ENCODE measurements around the gene BEAN1.

BEAN1 gene

DNA sequence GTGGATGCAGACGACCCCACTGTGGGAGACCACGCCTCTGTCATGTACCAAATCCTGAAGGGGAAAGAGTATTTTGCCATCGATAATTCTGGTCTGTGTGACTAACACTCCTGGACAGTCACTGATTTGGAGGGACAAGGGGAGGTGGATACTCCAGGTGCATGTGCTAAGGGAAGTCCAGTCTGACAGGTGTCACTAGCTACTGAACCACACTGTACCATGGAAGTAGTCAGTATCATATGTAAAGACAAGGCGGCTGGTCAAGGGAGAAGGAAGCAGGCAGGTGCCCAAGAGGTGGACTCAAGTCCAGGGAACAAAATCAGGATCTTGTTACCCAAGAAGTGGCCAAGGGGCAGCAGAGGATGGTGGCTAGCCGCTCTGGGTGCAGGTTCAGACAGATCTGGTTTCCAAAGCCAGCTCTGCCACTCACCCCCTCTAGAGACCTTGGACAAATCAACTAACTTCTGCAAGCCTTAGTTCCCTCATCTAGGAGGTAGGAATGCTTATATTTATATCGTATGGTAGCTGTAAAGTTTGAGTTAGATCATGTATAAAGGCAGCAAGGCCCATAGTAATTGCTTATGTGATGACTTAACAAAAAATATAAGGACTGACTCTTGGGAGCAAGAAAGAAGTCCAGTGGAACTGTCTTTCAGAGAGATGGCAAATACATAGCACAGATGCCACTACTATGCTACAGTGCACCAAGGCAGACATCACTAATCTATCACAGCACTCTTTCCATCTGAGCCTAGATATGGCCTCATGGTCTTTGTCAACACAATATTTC, 38.5 kb upstream of the BEAN1 start:
- no peaks in the 10 kb centered on the region for H3K4me1 Mint-ChIP-seq
- peaks cover 21 to 39% of the 10 kb centered on the region in 2 donors for H3K27me3 Mint-ChIP-seq
- H3K36me3 Mint-ChIP-seq, result no peaks in the 10 kb centered on the region
- H3K9me3 Mint-ChIP-seq, result no peaks in the 10 kb centered on the region
- ATAC-seq (replicated peaks) (no peak), DNase-seq (no peak)
- H3K27ac Mint-ChIP-seq, result no peak overlapping the region
- H3K4me3 Mint-ChIP-seq, result no peak overlapping the region

DNA sequence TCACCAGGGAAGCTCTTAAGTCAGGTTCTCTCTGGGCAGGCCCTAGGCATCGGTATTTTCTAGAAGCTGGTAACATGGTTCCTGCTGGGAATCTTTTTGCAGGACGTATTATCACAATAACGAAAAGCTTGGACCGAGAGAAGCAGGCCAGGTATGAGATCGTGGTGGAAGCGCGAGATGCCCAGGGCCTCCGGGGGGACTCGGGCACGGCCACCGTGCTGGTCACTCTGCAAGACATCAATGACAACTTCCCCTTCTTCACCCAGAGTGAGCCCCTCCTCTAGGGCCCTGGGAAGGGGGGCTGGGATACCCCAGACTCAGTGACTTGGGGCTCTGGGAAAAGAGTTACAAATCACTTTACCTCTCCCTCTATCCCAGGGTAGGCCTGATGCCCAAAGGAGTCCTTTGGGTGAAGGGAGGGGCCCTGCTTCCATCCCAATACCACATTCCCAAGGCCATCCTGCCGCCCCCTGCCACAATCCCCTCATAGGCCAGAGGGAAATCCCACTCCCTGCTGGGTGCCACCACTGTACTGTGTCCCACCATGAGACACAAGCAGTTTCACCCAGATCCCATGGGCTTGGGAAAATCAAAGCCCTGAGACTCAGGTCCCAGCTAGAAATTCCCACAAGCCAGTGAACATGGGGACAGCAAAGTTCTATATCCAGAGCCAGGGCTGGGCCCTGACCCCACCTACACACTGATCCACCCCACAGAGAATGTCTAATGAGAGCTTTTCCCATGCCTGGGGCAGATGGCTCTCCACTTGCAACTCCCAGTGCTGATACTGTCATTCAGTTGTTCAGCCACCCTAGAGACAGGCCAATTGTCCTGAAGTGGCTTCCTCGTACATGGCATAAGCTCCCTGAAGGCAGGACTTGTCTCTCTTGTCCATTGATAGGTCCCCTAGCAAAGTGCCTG, 37.6 kb upstream of the BEAN1 start:
- H3K4me1 Mint-ChIP-seq, result no peaks in the 10 kb centered on the region
- H3K4me3 Mint-ChIP-seq, result no peak overlapping the region
- no peak overlapping the region for H3K27ac Mint-ChIP-seq
- ATAC-seq (replicated peaks), result no peak
- H3K27me3 Mint-ChIP-seq, result peaks cover 18 to 34% of the 10 kb centered on the region in 2 donors
- no peak for DNase-seq
- no peaks in the 10 kb centered on the region for H3K9me3 Mint-ChIP-seq
- no peaks in the 10 kb centered on the region for H3K36me3 Mint-ChIP-seq

DNA sequence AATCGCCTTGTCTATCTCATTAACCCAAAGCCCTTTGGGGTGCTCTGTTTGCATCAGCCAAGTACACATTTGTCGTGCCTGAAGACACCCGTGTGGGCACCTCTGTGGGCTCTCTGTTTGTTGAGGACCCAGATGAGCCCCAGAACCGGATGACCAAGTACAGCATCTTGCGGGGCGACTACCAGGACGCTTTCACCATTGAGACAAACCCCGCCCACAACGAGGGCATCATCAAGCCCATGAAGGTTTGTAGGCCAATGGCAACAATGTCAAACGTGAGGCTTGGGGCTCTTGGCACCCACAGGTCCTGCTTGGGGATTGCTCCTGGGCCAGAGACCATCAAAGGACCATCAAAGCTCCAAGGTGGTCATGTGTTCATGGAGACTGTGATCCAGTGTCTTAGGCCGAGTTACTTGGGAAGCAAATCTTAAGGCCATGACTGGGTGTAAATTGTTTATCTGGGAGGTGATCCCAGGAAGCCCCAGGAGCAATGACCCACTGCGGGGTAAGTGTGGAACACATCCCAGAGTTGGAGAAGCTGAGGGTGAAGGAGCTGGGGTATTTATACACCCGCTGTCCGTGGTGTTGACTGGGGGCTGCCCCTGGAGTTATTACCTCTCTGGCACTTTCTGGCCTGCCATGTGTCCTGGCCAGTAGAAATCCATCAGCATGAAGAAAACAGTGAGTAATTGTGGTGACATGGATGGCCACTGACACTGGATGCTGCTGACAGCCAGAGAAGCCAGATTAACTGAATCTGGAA, 36.6 kb upstream of the BEAN1 start:
- no peaks in the 10 kb centered on the region for H3K9me3 Mint-ChIP-seq
- H3K27me3 Mint-ChIP-seq, result peaks cover 18 to 35% of the 10 kb centered on the region in 2 donors
- no peak for ATAC-seq (replicated peaks)
- no peak for DNase-seq
- H3K4me3 Mint-ChIP-seq, result no peak overlapping the region
- H3K36me3 Mint-ChIP-seq, result no peaks in the 10 kb centered on the region
- H3K4me1 Mint-ChIP-seq, result no peaks in the 10 kb centered on the region
- no peak overlapping the region for H3K27ac Mint-ChIP-seq

DNA sequence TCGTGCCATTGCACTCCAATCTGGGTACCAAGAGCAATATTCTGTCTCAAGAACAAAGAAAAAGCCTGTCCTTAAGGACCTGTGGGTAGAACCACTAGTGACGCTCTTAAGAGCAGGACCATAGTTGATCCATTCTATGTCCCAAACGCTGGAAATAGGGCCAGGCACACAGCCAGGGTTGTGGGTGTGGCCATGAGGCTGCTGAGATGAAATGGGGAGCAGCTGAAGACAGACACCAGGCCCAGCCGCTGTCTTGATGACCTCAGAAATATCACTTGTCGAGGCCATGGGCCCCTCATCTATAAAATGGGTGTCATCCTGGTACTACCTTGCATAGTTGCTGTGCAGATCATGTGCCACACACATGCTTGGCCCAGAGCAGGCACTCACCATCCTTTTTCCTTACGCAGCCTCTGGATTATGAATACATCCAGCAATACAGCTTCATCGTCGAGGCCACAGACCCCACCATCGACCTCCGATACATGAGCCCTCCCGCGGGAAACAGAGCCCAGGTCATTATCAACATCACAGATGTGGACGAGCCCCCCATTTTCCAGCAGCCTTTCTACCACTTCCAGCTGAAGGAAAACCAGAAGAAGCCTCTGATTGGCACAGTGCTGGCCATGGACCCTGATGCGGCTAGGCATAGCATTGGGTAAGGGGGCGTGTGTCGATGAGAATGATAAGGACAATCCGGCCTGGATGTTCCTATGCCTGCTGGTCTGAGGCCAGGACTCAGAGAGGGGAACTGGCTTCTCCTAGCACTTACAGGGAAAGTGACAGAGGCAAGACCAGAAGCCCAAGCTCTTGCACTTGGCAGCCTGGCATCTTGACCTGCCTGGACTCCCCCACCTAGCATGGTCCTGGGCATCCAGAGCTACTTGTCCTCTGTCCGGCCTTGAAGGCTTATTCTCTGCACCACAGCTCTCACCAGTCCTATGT, 35.1 kb upstream of the BEAN1 start:
- Mint-ChIP-seq H3K36me3 (no peaks in the 10 kb centered on the region), H3K9me3 (no peaks in the 10 kb centered on the region), H3K27ac (no peak overlapping the region), H3K27me3 (peaks cover 20 to 37% of the 10 kb centered on the region in 2 donors), H3K4me1 (no peaks in the 10 kb centered on the region), H3K4me3 (no peak overlapping the region)
- DNase-seq (no peak), ATAC-seq (replicated peaks) (no peak)

DNA sequence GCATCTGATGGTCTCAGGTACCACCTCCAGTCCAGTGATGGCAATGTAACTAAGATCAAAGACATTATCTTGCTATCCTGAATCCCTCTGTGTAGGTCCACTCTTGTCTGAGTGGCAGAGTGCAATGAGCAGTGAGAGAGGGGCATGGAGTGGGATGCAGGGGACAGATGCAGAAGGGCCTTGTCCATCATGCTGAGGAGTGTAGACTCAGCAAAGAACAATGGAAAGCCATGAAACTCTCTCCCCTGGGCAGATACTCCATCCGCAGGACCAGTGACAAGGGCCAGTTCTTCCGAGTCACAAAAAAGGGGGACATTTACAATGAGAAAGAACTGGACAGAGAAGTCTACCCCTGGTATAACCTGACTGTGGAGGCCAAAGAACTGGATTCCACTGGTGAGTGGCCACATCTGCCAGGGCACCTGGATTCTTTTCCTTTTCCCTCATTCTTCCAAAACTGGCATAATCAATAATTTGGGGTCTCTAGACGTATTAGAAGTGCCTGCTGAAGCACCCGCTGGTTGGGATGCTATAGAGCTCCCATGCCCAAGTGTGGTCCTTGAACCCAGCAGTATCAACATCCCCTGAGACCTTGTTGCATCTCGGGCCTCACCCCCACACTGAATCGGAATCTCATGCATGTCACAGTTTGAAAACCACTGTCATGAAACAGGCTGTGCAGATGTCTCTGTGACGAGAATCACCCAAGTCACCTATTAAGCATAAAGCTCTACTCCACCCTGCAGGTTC, 31.1 kb upstream of the BEAN1 start:
- Mint-ChIP-seq H3K36me3 (no peaks in the 10 kb centered on the region), H3K9me3 (no peaks in the 10 kb centered on the region), H3K4me1 (no peaks in the 10 kb centered on the region), H3K4me3 (no peak overlapping the region), H3K27ac (no peak overlapping the region), H3K27me3 (peaks cover 18 to 26% of the 10 kb centered on the region in 2 donors)
- ATAC-seq (replicated peaks), result no peak
- DNase-seq, result no peak

DNA sequence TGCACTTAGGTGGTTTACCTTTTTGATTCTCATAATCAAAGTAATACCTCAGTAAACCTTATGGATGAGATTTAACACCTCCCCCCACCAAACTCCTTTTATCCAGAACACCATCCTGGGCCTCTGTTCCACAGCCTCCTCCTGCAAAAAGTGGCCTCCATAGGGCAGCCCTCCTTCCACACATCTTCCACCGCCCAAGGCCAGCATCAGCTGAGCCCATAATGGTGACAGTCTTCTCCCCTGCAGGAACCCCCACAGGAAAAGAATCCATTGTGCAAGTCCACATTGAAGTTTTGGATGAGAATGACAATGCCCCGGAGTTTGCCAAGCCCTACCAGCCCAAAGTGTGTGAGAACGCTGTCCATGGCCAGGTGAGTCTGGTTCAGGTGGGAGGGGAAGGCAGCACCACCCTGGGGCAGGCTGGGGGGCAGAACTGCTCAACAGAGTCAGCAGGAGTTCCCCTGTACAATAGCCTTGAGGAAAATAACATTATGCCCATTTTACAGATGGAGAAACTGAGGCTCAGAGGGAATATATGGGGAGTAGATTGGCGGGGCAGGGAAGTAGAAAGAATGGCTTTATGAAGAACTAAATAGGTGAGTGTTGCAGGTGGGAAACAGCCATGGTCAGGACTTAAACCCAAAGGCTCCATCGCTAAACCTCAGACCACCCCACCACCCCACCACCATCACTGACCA, 29.2 kb upstream of the BEAN1 start:
- no peak for DNase-seq
- no peak overlapping the region for H3K4me3 Mint-ChIP-seq
- no peaks in the 10 kb centered on the region for H3K36me3 Mint-ChIP-seq
- no peak for ATAC-seq (replicated peaks)
- H3K27ac Mint-ChIP-seq, result no peak overlapping the region
- H3K27me3 Mint-ChIP-seq, result peaks cover 22 to 35% of the 10 kb centered on the region in 2 donors
- H3K9me3 Mint-ChIP-seq, result no peaks in the 10 kb centered on the region
- H3K4me1 Mint-ChIP-seq, result no peaks in the 10 kb centered on the region

DNA sequence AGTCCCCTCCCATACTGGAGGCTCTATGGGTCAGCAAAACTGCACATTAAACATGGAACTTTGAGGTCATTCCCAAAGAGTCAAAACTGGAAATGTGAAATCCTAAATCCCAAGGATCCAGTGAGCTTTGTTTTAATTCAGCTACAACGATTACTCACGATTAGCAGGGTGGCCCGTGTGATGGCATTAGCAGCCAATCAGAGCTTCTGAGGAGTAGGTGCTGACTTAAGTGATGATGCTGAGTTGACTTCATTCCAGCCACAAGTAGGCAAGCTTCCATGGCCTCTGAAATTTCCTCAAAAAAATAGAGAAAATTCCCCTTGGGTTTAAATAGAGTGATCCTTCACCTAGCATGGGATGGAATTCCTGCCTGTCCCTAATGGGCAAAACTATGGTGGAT, 28.1 kb upstream of the BEAN1 start:
- ATAC-seq (replicated peaks) (no peak), DNase-seq (no peak)
- Mint-ChIP-seq H3K4me1 (no peaks in the 10 kb centered on the region), H3K9me3 (no peaks in the 10 kb centered on the region), H3K36me3 (no peaks in the 10 kb centered on the region), H3K4me3 (no peak overlapping the region), H3K27me3 (peaks cover 30 to 40% of the 10 kb centered on the region in 2 donors), H3K27ac (no peak overlapping the region)

DNA sequence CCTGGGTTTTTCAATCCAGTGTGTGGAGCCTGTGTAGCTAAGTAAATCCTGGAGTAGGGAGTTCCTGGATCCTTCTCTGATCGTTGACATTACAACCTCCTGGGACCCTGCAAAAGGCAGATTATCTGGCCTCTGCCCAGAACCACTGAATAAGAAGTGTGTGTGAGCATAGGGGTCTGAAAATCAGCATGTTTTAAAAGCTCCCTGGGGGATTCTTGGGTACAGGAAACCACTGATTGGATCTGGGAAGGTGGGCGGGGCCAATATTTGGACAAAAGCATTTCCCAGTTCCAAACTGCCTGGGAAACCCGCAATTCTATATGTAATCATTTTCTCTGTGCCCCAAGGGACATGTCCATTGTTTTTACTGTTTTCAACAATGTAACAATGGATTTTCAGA, 27.2 kb upstream of the BEAN1 start:
- Mint-ChIP-seq H3K4me1 (no peaks in the 10 kb centered on the region), H3K27ac (no peak overlapping the region), H3K27me3 (peaks cover 34 to 46% of the 10 kb centered on the region in 2 donors), H3K9me3 (peaks cover 1 to 2% of the 10 kb centered on the region in 2 donors), H3K36me3 (no peaks in the 10 kb centered on the region), H3K4me3 (no peak overlapping the region)
- ATAC-seq (replicated peaks) (no peak), DNase-seq (no peak)

DNA sequence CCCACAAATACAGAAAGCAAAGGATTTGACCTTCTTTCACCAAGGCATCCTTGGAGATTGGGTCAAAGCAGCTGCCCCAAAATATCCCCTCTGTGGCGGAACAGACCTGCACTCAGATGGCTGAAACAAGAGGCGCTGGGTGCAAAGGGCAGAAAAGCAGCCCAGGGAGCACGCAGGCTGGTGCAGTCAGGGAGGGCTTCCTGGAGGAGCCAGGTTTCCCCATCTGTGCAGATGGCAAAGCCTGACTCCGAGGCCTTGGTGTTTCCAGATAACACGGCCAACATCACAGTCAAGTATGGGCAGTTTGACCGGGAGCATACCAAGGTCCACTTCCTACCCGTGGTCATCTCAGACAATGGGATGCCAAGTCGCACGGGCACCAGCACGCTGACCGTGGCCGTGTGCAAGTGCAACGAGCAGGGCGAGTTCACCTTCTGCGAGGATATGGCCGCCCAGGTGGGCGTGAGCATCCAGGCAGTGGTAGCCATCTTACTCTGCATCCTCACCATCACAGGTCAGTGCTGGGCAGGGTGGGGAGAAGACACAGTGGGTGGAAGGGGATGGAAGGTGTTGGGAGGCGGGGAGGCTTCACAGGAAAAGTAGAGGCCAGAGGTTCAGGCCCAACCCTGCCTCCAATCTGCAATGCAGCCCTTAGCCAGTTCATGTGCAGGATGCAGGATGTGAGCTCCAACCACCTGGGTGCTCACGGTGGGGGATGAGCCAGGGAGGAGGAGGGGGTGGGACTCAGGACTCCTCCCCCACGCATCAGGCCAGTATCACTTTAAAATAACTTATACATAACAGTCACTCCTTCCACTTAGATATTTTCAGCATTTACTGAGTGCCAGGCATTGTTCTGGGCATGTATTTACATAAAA, 26.4 kb upstream of the BEAN1 start:
- peaks cover 4 to 6% of the 10 kb centered on the region in 2 donors for H3K9me3 Mint-ChIP-seq
- H3K4me1 Mint-ChIP-seq, result no peaks in the 10 kb centered on the region
- ATAC-seq (replicated peaks) (no peak), DNase-seq (no peak)
- no peak overlapping the region for H3K27ac Mint-ChIP-seq
- no peaks in the 10 kb centered on the region for H3K36me3 Mint-ChIP-seq
- H3K4me3 Mint-ChIP-seq, result no peak overlapping the region
- H3K27me3 Mint-ChIP-seq, result peaks cover 40 to 52% of the 10 kb centered on the region in 2 donors

DNA sequence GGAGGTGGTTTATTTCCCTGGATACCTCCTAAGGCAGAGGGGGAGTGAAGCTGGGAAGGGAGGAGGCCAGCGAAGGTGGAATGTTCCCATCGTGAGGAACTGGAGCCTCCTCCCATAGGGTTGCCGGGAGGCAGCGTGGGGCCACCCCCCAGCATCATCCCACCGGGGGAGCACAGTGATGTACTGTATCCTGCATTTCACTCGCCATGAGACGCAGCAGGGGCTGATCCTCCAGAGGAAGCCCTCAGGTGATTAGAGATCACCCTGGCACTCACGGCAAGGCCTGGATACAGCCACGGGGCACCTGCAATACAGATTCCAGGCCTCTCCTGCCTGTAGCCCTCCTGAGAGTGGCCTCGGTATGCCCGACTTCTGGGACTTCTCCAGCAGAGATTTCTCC, 25.5 kb upstream of the BEAN1 start:
- H3K4me1 Mint-ChIP-seq, result peaks cover 0 to 5% of the 10 kb centered on the region in 2 donors
- peaks cover 41 to 53% of the 10 kb centered on the region in 2 donors for H3K27me3 Mint-ChIP-seq
- ATAC-seq (replicated peaks) (no peak), DNase-seq (no peak)
- peaks cover 4 to 6% of the 10 kb centered on the region in 2 donors for H3K9me3 Mint-ChIP-seq
- H3K4me3 Mint-ChIP-seq, result no peak overlapping the region
- H3K27ac Mint-ChIP-seq, result no peak overlapping the region
- H3K36me3 Mint-ChIP-seq, result no peaks in the 10 kb centered on the region

DNA sequence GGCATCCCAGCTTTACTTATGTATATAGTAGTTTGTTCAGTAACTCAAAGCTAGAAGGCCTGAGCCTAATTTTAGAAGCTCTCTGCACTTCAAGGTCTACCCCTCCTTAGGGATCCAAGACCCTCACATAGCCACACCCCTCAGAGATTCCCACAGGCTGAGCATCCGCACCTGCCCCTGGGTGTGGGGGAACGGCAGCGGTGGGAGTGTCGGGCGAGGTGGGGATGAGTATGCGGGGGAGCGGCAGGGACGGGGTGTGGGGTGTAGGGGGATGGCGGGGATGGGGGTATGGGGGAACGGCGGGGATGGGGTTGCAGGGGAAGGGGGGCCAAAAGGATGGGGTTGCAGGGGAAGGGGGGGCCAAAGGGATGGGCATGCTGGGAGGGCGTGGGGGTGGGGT, 24.9 kb upstream of the BEAN1 start:
- no peaks in the 10 kb centered on the region for H3K36me3 Mint-ChIP-seq
- H3K27ac Mint-ChIP-seq, result no peak overlapping the region
- H3K4me3 Mint-ChIP-seq, result no peak overlapping the region
- peaks cover 4 to 6% of the 10 kb centered on the region in 2 donors for H3K9me3 Mint-ChIP-seq
- no peak for DNase-seq
- ATAC-seq (replicated peaks), result no peak
- peaks cover 45 to 59% of the 10 kb centered on the region in 2 donors for H3K27me3 Mint-ChIP-seq
- H3K4me1 Mint-ChIP-seq, result peaks cover 3 to 11% of the 10 kb centered on the region in 2 donors

Measured in stimulated activated naive B cell treated with anti-CD40 and anti-IgM and Interleukin-4, amounts not matched to agents 10 μg/mL and 1 μg/mL and 100 μg/mL, for 72 hours (primary cell).